Loucy (cell line): ENCODE measurements around the gene FAM229B.

Source experiments
- EZH2phosphoT487 ChIP-seq: fragments of 200-600 bp; IDR thresholded peaks from 2 replicates; pipeline ENCODE4 v1.6.1; 2018; ENCODE audit warnings: antibody characterized with exemption, mild to moderate bottlenecking, moderate library complexity, borderline replicate concordance
- TF ChIP-seq, protein P1 (sequence below): fragments of 200-600 bp; sonication (generic); conservative IDR thresholded peaks from 2 replicates; pipeline ENCODE4 v1.5.1; 2014; ENCODE audit warnings: mild to moderate bottlenecking, antibody characterized with exemption, low read length

- TF ChIP-seq, protein P1, sequence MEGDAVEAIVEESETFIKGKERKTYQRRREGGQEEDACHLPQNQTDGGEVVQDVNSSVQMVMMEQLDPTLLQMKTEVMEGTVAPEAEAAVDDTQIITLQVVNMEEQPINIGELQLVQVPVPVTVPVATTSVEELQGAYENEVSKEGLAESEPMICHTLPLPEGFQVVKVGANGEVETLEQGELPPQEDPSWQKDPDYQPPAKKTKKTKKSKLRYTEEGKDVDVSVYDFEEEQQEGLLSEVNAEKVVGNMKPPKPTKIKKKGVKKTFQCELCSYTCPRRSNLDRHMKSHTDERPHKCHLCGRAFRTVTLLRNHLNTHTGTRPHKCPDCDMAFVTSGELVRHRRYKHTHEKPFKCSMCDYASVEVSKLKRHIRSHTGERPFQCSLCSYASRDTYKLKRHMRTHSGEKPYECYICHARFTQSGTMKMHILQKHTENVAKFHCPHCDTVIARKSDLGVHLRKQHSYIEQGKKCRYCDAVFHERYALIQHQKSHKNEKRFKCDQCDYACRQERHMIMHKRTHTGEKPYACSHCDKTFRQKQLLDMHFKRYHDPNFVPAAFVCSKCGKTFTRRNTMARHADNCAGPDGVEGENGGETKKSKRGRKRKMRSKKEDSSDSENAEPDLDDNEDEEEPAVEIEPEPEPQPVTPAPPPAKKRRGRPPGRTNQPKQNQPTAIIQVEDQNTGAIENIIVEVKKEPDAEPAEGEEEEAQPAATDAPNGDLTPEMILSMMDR, result no peak
- no peak for TF ChIP-seq EZH2phosphoT487
These were observed 49.1 kb upstream of the FAM229B start for GRCh38 chr6:112038268-112038667.
